Karpas-422 (cell line): Measurements from ENCODE around the gene TXNDC5. TPM values are rescaled to one million over a fixed set of nuclear protein-coding genes. Genes with fewer than 3 reads are reported as not detected.
A peak's percentile ranks its signal among the peaks of the same experiment; 100 is the strongest.

Experiments used
- DNase-seq: peaks from one replicate; pipeline ENCODE4 v3.0.0-alpha.2; 2015
- H2AFZ ChIP-seq: fragments of 200-600 bp; sonication (generic); 2 replicates; pipeline ENCODE4 v1.6.1; 2014; ENCODE audit warnings: antibody characterized with exemption, low read length, mixed read lengths
- H3K27ac ChIP-seq: fragments of 200-600 bp; sonication (generic); 2 replicates; pipeline ENCODE4 v1.5.1; 2014; ENCODE audit warnings: mild to moderate bottlenecking, low read length, moderate library complexity
- H3K27me3 ChIP-seq: fragments of 200-600 bp; sonication (generic); 2 replicates; pipeline ENCODE4 v1.6.1; 2014; ENCODE audit warnings: low read length, mixed read lengths
- H3K36me3 ChIP-seq: fragments of 200-600 bp; sonication (generic); 2 replicates; pipeline ENCODE4 v1.6.1; 2014; ENCODE audit warnings: low read length, mixed read lengths; ENCODE audit not compliant: insufficient read depth
- H3K4me1 ChIP-seq: fragments of 200-600 bp; sonication (generic); 2 replicates; pipeline ENCODE4 v1.6.1; 2014; ENCODE audit warnings: mild to moderate bottlenecking, low read length, mixed read lengths
- H3K4me2 ChIP-seq: fragments of 200-600 bp; sonication (generic); 2 replicates; pipeline ENCODE4 v1.6.1; 2014; ENCODE audit warnings: low read length, low read depth, mild to moderate bottlenecking; ENCODE audit not compliant: poor library complexity, severe bottlenecking
- H3K4me3 ChIP-seq: fragments of 200-600 bp; sonication (generic); 2 replicates; pipeline ENCODE4 v1.5.1; 2014; ENCODE audit warnings: mild to moderate bottlenecking, antibody characterized with exemption, low read length, mixed read lengths
- H3K79me2 ChIP-seq: fragments of 200-600 bp; sonication (generic); 2 replicates; pipeline ENCODE4 v1.6.1; 2014; ENCODE audit warnings: mild to moderate bottlenecking, low read length, mixed read lengths
- H3K9ac ChIP-seq: fragments of 200-600 bp; sonication (generic); 2 replicates; pipeline ENCODE4 v1.6.0; 2014; ENCODE audit warnings: low read length
- H3K9me2 ChIP-seq: fragments of 200-600 bp; sonication (generic), shearing (Covaris generic); replicated peaks from 2 replicates; pipeline ENCODE4 v1.6.0; 2014; ENCODE audit warnings: mild to moderate bottlenecking, low read length, moderate library complexity; ENCODE audit not compliant: insufficient read depth
- H3K9me3 ChIP-seq: fragments of 300-700, 200-600 bp; sonication (generic); 2 replicates; pipeline ENCODE4 v1.6.1; 2014; ENCODE audit warnings: low read length, mixed read lengths
- H4K20me1 ChIP-seq: fragments of 200-600 bp; sonication (generic); 2 replicates; pipeline ENCODE4 v1.6.1; 2014; ENCODE audit warnings: mild to moderate bottlenecking, antibody characterized with exemption, low read length, low read depth; ENCODE audit not compliant: insufficient read depth
- total RNA-seq: library from RNA; depleted of rRNA; stranded (reverse); fragments of >200 nt; shearing (Covaris generic); gene quantifications from 2 replicates; pipeline ENCODE4 v1.2.3, GENCODE V29; 2014; ENCODE audit warnings: low replicate concordance

Gene TXNDC5
- total RNA-seq, 1 experiment from 2014 or later, result 80.4 TPM

DNA sequence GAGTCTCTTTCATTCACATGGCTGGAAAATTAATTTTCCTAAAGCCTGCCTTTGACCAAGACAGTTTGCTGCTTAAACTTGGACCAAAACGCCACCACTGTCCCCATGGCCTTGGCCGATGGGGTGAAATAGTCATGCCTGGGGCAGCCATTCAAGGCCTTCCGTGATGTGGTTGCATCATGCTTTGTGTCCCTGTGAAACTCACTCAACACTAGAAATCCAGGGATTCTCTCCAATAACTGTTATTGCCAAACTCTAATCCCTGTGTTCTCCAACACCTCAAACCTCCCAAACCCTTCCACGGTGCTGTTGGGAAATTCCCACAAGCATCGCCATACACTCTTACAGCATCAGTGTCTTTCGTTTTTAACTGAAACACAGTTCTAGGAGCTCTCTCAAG lies 1.4 kb upstream of the TXNDC5 start:
- no peak overlapping the region for H3K4me2 ChIP-seq
- H3K4me1 ChIP-seq, result peaks cover 16% of the 10 kb centered on the region

GRCh38 chr6:7911345-7911725 lies 747 bp upstream of the TXNDC5 start:
- H3K4me2 ChIP-seq, result peak overlapping the region; percentile 89
- H3K4me1 ChIP-seq, result peaks cover 16% of the 10 kb centered on the region
- no peaks in the 10 kb centered on the region for H4K20me1 ChIP-seq
- no peak overlapping the region for H3K27ac ChIP-seq
- no peaks in the 10 kb centered on the region for H3K9me3 ChIP-seq
- H3K4me3 ChIP-seq, result peak overlapping the region; percentile 75
- DNase-seq, result no peak
- H3K9ac ChIP-seq, result peak overlapping the region; percentile 82
- H3K79me2 ChIP-seq, result peaks cover 36% of the 10 kb centered on the region
- peak overlapping the region; percentile 96; the same call in 1 of the 2 replicates for H2AFZ ChIP-seq
- H3K36me3 ChIP-seq, result no peaks in the 10 kb centered on the region
- no peaks in the 10 kb centered on the region for H3K27me3 ChIP-seq
- H3K9me2 ChIP-seq, result no peaks in the 10 kb centered on the region

More for the DNA sequence above, 1.4 kb upstream of the TXNDC5 start:
- no peaks in the 10 kb centered on the region for H3K9me2 ChIP-seq
- H3K9me3 ChIP-seq, result no peaks in the 10 kb centered on the region
- H4K20me1 ChIP-seq, result no peaks in the 10 kb centered on the region
- no peak overlapping the region for H3K4me3 ChIP-seq
- H2AFZ ChIP-seq, result no peak overlapping the region
- no peak overlapping the region for H3K9ac ChIP-seq
- H3K79me2 ChIP-seq, result peaks cover 29% of the 10 kb centered on the region
- no peaks in the 10 kb centered on the region for H3K27me3 ChIP-seq
- H3K27ac ChIP-seq, result no peak overlapping the region
- no peaks in the 10 kb centered on the region for H3K36me3 ChIP-seq
- no peak for DNase-seq

GRCh38 chr6:7910298-7910653 lies 312 bp downstream of the TXNDC5 start:
- 0 out of 2 replicates have a peak, but pooled peaks cover 2% of the 10 kb centered on the region for H4K20me1 ChIP-seq
- H3K9me3 ChIP-seq, result no peaks in the 10 kb centered on the region
- H2AFZ ChIP-seq, result no peak overlapping the region
- no peak overlapping the region for H3K27ac ChIP-seq
- H3K4me1 ChIP-seq, result peaks cover 16% of the 10 kb centered on the region
- peak overlapping the region; percentile 78 for H3K9ac ChIP-seq
- peak overlapping the region; percentile 89 for H3K4me2 ChIP-seq
- H3K36me3 ChIP-seq, result 0 out of 2 replicates have a peak, but pooled peaks cover 4% of the 10 kb centered on the region
- peaks cover 45% of the 10 kb centered on the region for H3K79me2 ChIP-seq
- H3K27me3 ChIP-seq, result no peaks in the 10 kb centered on the region
- no peak for DNase-seq
- no peaks in the 10 kb centered on the region for H3K9me2 ChIP-seq
- peak overlapping the region; percentile 88 for H3K4me3 ChIP-seq

DNA sequence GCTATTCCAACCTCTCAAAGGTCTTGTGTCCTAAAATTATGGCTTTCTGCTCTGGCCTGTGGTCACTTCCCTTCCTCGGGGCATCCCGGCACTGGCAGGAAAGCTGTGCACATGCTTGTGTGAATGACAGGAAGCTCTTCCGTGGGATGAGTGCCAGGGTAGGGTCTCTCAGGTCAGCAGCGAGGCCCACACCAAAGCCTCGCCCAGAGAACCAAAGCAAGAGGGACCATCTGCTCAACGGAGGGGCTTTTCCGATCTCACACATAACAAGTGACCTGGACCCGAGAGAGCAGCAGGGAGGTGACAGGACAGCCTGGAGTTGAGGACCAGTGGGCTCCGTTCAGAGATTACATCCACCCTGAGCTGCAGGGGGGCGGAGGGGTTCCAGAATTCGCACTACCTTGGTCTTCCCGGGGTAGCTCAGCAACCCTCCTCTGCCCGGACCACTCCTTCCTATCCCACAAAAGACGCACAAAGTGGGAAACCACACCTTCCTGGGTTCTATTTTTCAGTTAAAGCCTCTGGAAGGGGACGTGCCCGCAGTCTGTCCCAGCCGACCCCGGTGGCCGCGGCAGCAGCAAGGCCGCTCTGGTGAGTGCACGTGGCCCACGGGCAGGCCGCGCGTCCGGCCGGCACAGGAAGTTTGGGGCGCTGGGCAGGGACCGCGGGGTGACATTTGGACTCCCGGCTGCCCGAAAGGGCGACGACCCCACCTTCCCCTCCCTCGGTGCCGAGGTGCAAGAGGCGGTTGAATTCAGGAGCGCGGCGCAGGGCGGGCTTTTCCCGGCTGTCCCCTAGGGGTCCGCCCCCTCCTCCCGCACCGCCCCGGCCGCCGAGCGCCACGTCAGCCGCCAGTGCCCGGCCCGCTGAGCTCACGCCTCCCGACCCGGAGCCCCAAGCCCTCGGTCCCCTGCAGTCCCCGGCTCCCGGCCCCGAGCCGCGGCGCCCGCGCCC lies 988 bp downstream of the TXNDC5 start:
- Histone ChIP-seq H3K27ac (peak overlapping the region; percentile 11; the same call in 1 of the 2 replicates), H3K9me2 (no peaks in the 10 kb centered on the region), H3K4me1 (peaks cover 16% of the 10 kb centered on the region), H2AFZ (no peak overlapping the region), H3K79me2 (peaks cover 52% of the 10 kb centered on the region), H3K4me2 (peak overlapping the region; percentile 89), H3K9ac (peak overlapping the region; percentile 78), H3K9me3 (no peaks in the 10 kb centered on the region), H3K27me3 (no peaks in the 10 kb centered on the region), H3K4me3 (peak overlapping the region; percentile 88), H4K20me1 (0 out of 2 replicates have a peak, but pooled peaks cover 4% of the 10 kb centered on the region), H3K36me3 (peaks cover 6% of the 10 kb centered on the region; the same call in 1 of the 2 replicates)
- peak; percentile 74 for DNase-seq

GRCh38 chr6:7907159-7907558 lies 3.4 kb downstream of the TXNDC5 start:
- H3K9me3 ChIP-seq, result no peaks in the 10 kb centered on the region
- H3K27ac ChIP-seq, result no peak overlapping the region
- H3K9ac ChIP-seq, result no peak overlapping the region
- no peak overlapping the region for H3K4me2 ChIP-seq
- peaks cover 16% of the 10 kb centered on the region for H3K4me1 ChIP-seq
- H3K27me3 ChIP-seq, result no peaks in the 10 kb centered on the region
- peaks cover 4% of the 10 kb centered on the region; the same call in 1 of the 2 replicates for H4K20me1 ChIP-seq
- H3K4me3 ChIP-seq, result no peak overlapping the region
- DNase-seq, result no peak
- peaks cover 72% of the 10 kb centered on the region for H3K79me2 ChIP-seq
- no peaks in the 10 kb centered on the region for H3K9me2 ChIP-seq
- peaks cover 26% of the 10 kb centered on the region; the same call in 1 of the 2 replicates for H3K36me3 ChIP-seq
- no peak overlapping the region for H2AFZ ChIP-seq

- Histone ChIP-seq H3K4me1 (peaks cover 19% of the 10 kb centered on the region), H4K20me1 (peaks cover 4% of the 10 kb centered on the region; the same call in 1 of the 2 replicates), H3K4me3 (no peak overlapping the region), H3K9ac (no peak overlapping the region), H3K27ac (no peak overlapping the region), H3K79me2 (peaks cover 75% of the 10 kb centered on the region), H3K36me3 (peaks cover 29% of the 10 kb centered on the region; the same call in 1 of the 2 replicates), H3K4me2 (no peak overlapping the region), H3K9me2 (no peaks in the 10 kb centered on the region), H3K27me3 (no peaks in the 10 kb centered on the region), H2AFZ (no peak overlapping the region), H3K9me3 (no peaks in the 10 kb centered on the region)
- no peak for DNase-seq
These were observed 3.8 kb downstream of the TXNDC5 start for GRCh38 chr6:7906741-7907140.

DNA sequence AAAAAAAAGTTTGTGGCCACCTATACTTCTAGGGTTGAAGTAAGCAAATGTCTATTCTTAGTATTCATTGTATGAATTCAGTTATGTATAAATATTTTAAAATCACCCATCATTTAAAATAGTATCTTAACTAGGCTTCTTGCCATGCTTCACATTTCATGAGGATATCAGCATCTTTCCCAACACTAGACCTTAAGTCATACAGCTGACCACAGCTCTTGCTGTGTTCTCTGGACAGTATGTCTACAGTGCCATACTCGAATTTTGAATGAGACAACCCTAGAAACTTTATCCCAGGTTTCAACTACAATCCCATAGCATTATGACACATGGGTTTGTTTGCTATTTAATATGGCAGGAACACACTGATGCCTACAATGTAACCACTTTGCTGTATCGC lies 5.2 kb downstream of the TXNDC5 start:
- Histone ChIP-seq H3K4me2 (no peak overlapping the region), H3K27ac (no peak overlapping the region), H3K79me2 (peaks cover 84% of the 10 kb centered on the region), H3K4me3 (no peak overlapping the region), H3K4me1 (peaks cover 27% of the 10 kb centered on the region), H3K9ac (no peak overlapping the region), H2AFZ (no peak overlapping the region), H4K20me1 (peaks cover 10% of the 10 kb centered on the region; the same call in 1 of the 2 replicates), H3K9me3 (no peaks in the 10 kb centered on the region), H3K36me3 (peaks cover 38% of the 10 kb centered on the region; the same call in 1 of the 2 replicates), H3K9me2 (no peaks in the 10 kb centered on the region), H3K27me3 (no peaks in the 10 kb centered on the region)
- no peak for DNase-seq

- H3K79me2 ChIP-seq, result peaks cover 87% of the 10 kb centered on the region
- no peaks in the 10 kb centered on the region for H3K27me3 ChIP-seq
- H3K36me3 ChIP-seq, result peaks cover 44% of the 10 kb centered on the region; the same call in 1 of the 2 replicates
- H3K9me3 ChIP-seq, result no peaks in the 10 kb centered on the region
- DNase-seq, result no peak
- no peak overlapping the region for H3K4me2 ChIP-seq
- H3K27ac ChIP-seq, result no peak overlapping the region
- H3K9me2 ChIP-seq, result no peaks in the 10 kb centered on the region
- H4K20me1 ChIP-seq, result peaks cover 10% of the 10 kb centered on the region; the same call in 1 of the 2 replicates
- H3K9ac ChIP-seq, result no peak overlapping the region
- peaks cover 28% of the 10 kb centered on the region for H3K4me1 ChIP-seq
- no peak overlapping the region for H3K4me3 ChIP-seq
- no peak overlapping the region for H2AFZ ChIP-seq
These were observed 5.8 kb downstream of the TXNDC5 start for GRCh38 chr6:7904654-7905319.
